Mesendoderm (in vitro differentiated cells): Measurements from ENCODE around the gene SUN3.
A peak's percentile ranks its signal among the peaks of the same experiment; 100 is the strongest.

Experiments used
- DNase-seq: peaks from one replicate; pipeline ENCODE4 v3.0.0; 2013
- H2AK5ac ChIP-seq: 2 replicates; pipeline ENCODE4 v1.6.1; 2013; ENCODE audit warnings: low read length, inconsistent platforms
- H2BK120ac ChIP-seq: 2 replicates; pipeline ENCODE4 v1.6.1; 2013; ENCODE audit warnings: low read depth, mild to moderate bottlenecking, low read length, moderate library complexity, mixed read lengths
- H2BK15ac ChIP-seq: replicated peaks from 2 replicates; pipeline ENCODE4 v1.6.1; 2013; ENCODE audit warnings: low read depth, mild to moderate bottlenecking, moderate library complexity
- H2BK5ac ChIP-seq: 2 replicates; pipeline ENCODE4 v1.6.1; 2013; ENCODE audit warnings: low read length, inconsistent platforms
- H3K18ac ChIP-seq: 2 replicates; pipeline ENCODE4 v1.6.1; 2013; ENCODE audit warnings: mild to moderate bottlenecking, low read length, mixed read lengths
- H3K23ac ChIP-seq: one replicate; pipeline ENCODE4 v1.6.1; 2013; ENCODE audit warnings: low read length
- H3K27ac ChIP-seq: 2 replicates; pipeline ENCODE4 v1.5.1; 2013; ENCODE audit warnings: low read depth, mild to moderate bottlenecking, inconsistent platforms, low read length, moderate library complexity
- H3K27me3 ChIP-seq: 2 replicates; pipeline ENCODE4 v1.6.1; 2013; ENCODE audit warnings: low read length, control low read depth, mild to moderate bottlenecking, inconsistent platforms; ENCODE audit not compliant: insufficient read depth, poor library complexity
- H3K36me3 ChIP-seq: 2 replicates; pipeline ENCODE4 v1.6.1; 2013; ENCODE audit warnings: low read length, inconsistent platforms; ENCODE audit not compliant: control insufficient read depth, insufficient read depth
- H3K4ac ChIP-seq: one replicate; pipeline ENCODE4 v1.6.1; 2013; ENCODE audit warnings: low read depth, mild to moderate bottlenecking, low read length, moderate library complexity
- H3K4me1 ChIP-seq: 2 replicates; pipeline ENCODE4 v1.6.1; 2013; ENCODE audit warnings: low read depth, low read length, inconsistent platforms; ENCODE audit not compliant: control insufficient read depth
- H3K4me2 ChIP-seq: 2 replicates; pipeline ENCODE4 v1.6.1; 2013; ENCODE audit warnings: low read length
- H3K4me3 ChIP-seq: 2 replicates; pipeline ENCODE4 v1.5.1; 2013; ENCODE audit warnings: mild to moderate bottlenecking, low read length
- H3K56ac ChIP-seq: one replicate; pipeline ENCODE4 v1.6.1; 2013; ENCODE audit warnings: low read length
- H3K79me1 ChIP-seq: 2 replicates; pipeline ENCODE4 v1.6.1; 2013; ENCODE audit warnings: low read length, inconsistent platforms
- H3K79me2 ChIP-seq: 2 replicates; pipeline ENCODE4 v1.6.1; 2013; ENCODE audit warnings: mild to moderate bottlenecking, low read length; ENCODE audit not compliant: control insufficient read depth, insufficient read depth
- H3K9ac ChIP-seq: 2 replicates; pipeline ENCODE4 v1.6.1; 2013; ENCODE audit warnings: low read length, inconsistent platforms
- H4K5ac ChIP-seq: one replicate; pipeline ENCODE4 v1.6.1; 2013; ENCODE audit warnings: low read length
- H4K8ac ChIP-seq: one replicate; pipeline ENCODE4 v1.6.1; 2013; ENCODE audit warnings: low read depth, mild to moderate bottlenecking, control low read depth, low read length, moderate library complexity
- WGBS: extraction: QIAGEN DNeasy Blood & Tissue Kit; methylation state at CpG from one replicate; pipeline ENCODE4 v1.1.7; 2013; ENCODE audit warnings: low lambda C conversion rate, missing lambda C conversion rate; ENCODE audit not compliant: insufficient coverage; ENCODE audit errors: extremely low coverage; 5-methylcytosine and 5-hydroxymethylcytosine counted together

SUN3 gene

GRCh38 chr7:47947355-47947749 is 81.6 kb downstream of the SUN3 start:
- H4K5ac ChIP-seq, result no peak overlapping the region
- H2BK120ac ChIP-seq, result no peak overlapping the region
- DNase-seq, result no peak
- no peak overlapping the region for H3K4me2 ChIP-seq
- H3K18ac ChIP-seq, result no peak overlapping the region
- no peak overlapping the region for H3K23ac ChIP-seq
- H2BK5ac ChIP-seq, result no peak overlapping the region
- no CpG with 5 or more reads among the region's 7 CpGs for WGBS
- no peaks in the 10 kb centered on the region for H3K27me3 ChIP-seq
- H3K79me1 ChIP-seq, result no peaks in the 10 kb centered on the region
- H3K4me1 ChIP-seq, result no peaks in the 10 kb centered on the region
- no peak overlapping the region for H3K9ac ChIP-seq
- no peak overlapping the region for H3K27ac ChIP-seq
- no peak overlapping the region for H3K4me3 ChIP-seq
- no peak overlapping the region for H4K8ac ChIP-seq
- no peaks in the 10 kb centered on the region for H3K79me2 ChIP-seq
- H3K36me3 ChIP-seq, result no peaks in the 10 kb centered on the region
- no peak overlapping the region for H3K4ac ChIP-seq
- no peak overlapping the region for H2BK15ac ChIP-seq
- H3K56ac ChIP-seq, result no peak overlapping the region
- no peak overlapping the region for H2AK5ac ChIP-seq

GRCh38 chr7:47946581-47947354 is 82.1 kb downstream of the SUN3 start:
- WGBS, result no CpG with 5 or more reads among the region's 7 CpGs
- no peak overlapping the region for H2BK5ac ChIP-seq
- H3K23ac ChIP-seq, result peak overlapping the region; percentile 45
- peak overlapping the region; percentile 93 for H2AK5ac ChIP-seq
- no peak overlapping the region for H2BK15ac ChIP-seq
- H3K56ac ChIP-seq, result peak overlapping the region; percentile 60
- H3K27ac ChIP-seq, result no peak overlapping the region
- H3K9ac ChIP-seq, result no peak overlapping the region
- H3K4me1 ChIP-seq, result no peaks in the 10 kb centered on the region
- no peak for DNase-seq
- H2BK120ac ChIP-seq, result no peak overlapping the region
- no peaks in the 10 kb centered on the region for H3K79me1 ChIP-seq
- no peak overlapping the region for H4K5ac ChIP-seq
- H3K27me3 ChIP-seq, result no peaks in the 10 kb centered on the region
- H4K8ac ChIP-seq, result no peak overlapping the region
- no peak overlapping the region for H3K4me3 ChIP-seq
- H3K36me3 ChIP-seq, result no peaks in the 10 kb centered on the region
- no peak overlapping the region for H3K4ac ChIP-seq
- no peaks in the 10 kb centered on the region for H3K79me2 ChIP-seq
- H3K18ac ChIP-seq, result no peak overlapping the region
- no peak overlapping the region for H3K4me2 ChIP-seq

- Histone ChIP-seq H3K18ac (no peak overlapping the region), H3K27me3 (no peaks in the 10 kb centered on the region), H3K4me1 (no peaks in the 10 kb centered on the region), H2BK5ac (no peak overlapping the region), H3K9ac (no peak overlapping the region), H3K23ac (no peak overlapping the region), H3K79me2 (no peaks in the 10 kb centered on the region), H4K8ac (no peak overlapping the region), H3K36me3 (no peaks in the 10 kb centered on the region), H2BK15ac (no peak overlapping the region), H3K79me1 (no peaks in the 10 kb centered on the region), H2BK120ac (no peak overlapping the region), H4K5ac (no peak overlapping the region), H3K56ac (no peak overlapping the region), H3K4ac (no peak overlapping the region), H3K4me3 (no peak overlapping the region), H3K27ac (no peak overlapping the region), H3K4me2 (no peak overlapping the region), H2AK5ac (no peak overlapping the region)
- DNase-seq, result peak; percentile 56
- WGBS, result no CpG with 5 or more reads among the region's 8 CpGs
Observed at GRCh38 chr7:47945261-47946015, 83.5 kb downstream of the SUN3 start.

GRCh38 chr7:47944536-47945260 is 84.2 kb downstream of the SUN3 start:
- Histone ChIP-seq H2BK5ac (no peak overlapping the region), H2BK120ac (no peak overlapping the region), H2AK5ac (no peak overlapping the region), H3K4ac (no peak overlapping the region), H2BK15ac (no peak overlapping the region), H4K8ac (no peak overlapping the region), H4K5ac (no peak overlapping the region), H3K36me3 (no peaks in the 10 kb centered on the region), H3K9ac (no peak overlapping the region), H3K4me1 (no peaks in the 10 kb centered on the region), H3K18ac (no peak overlapping the region), H3K27ac (no peak overlapping the region), H3K4me2 (no peak overlapping the region), H3K79me2 (no peaks in the 10 kb centered on the region), H3K79me1 (no peaks in the 10 kb centered on the region), H3K4me3 (no peak overlapping the region), H3K23ac (no peak overlapping the region), H3K56ac (peak overlapping the region; percentile 52), H3K27me3 (no peaks in the 10 kb centered on the region)
- DNase-seq, result no peak
- WGBS, result no CpG with 5 or more reads among the region's 12 CpGs

GRCh38 chr7:47943676-47944474 is 85.0 kb downstream of the SUN3 start:
- H3K23ac ChIP-seq, result no peak overlapping the region
- H2BK15ac ChIP-seq, result no peak overlapping the region
- H3K9ac ChIP-seq, result no peak overlapping the region
- no peak for DNase-seq
- H2AK5ac ChIP-seq, result no peak overlapping the region
- no peak overlapping the region for H3K56ac ChIP-seq
- no peaks in the 10 kb centered on the region for H3K27me3 ChIP-seq
- no peak overlapping the region for H2BK120ac ChIP-seq
- no peak overlapping the region for H3K4ac ChIP-seq
- no peak overlapping the region for H3K4me2 ChIP-seq
- H3K18ac ChIP-seq, result no peak overlapping the region
- H3K27ac ChIP-seq, result no peak overlapping the region
- H3K79me1 ChIP-seq, result no peaks in the 10 kb centered on the region
- H3K36me3 ChIP-seq, result no peaks in the 10 kb centered on the region
- no peak overlapping the region for H2BK5ac ChIP-seq
- no CpG with 5 or more reads among the region's 8 CpGs for WGBS
- H4K5ac ChIP-seq, result no peak overlapping the region
- H3K4me1 ChIP-seq, result no peaks in the 10 kb centered on the region
- no peaks in the 10 kb centered on the region for H3K79me2 ChIP-seq
- H3K4me3 ChIP-seq, result no peak overlapping the region
- no peak overlapping the region for H4K8ac ChIP-seq
